Medulla oblongata (tissue), 1 donor: ENCODE measurements around the gene TMEM204.

Experiments used
- DNase-seq: peaks from one replicate; pipeline ENCODE4 v3.0.0-alpha.2; 2015; ENCODE audit errors: extremely low spot score

Gene TMEM204

GRCh38 chr16:1520461-1520860 lies 13.0 kb upstream of the TMEM204 start:
- DNase-seq: no peak

GRCh38 chr16:1523581-1524245 lies 9.8 kb upstream of the TMEM204 start:
- no peak for DNase-seq

DNA sequence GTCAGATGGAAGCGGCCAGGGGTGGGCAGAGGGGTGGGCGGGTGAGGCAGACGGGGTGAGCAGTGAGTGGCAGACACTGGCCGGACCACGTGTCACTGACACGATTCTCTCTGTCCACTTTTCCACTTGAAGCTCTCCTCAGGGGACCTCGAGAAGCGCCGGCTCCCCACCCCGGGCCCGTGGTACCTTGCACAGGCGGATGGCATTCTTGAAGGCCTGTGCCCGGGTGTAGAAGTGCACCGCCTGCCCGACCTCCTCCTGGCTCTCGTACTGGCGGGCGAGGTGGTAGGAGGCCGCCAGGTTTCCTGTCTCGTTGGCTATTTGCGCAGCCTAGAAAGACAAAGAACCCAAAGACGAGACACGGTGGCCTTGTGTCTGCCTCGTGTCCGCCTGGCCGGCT lies 9.1 kb upstream of the TMEM204 start:
- DNase-seq: no peak

DNA sequence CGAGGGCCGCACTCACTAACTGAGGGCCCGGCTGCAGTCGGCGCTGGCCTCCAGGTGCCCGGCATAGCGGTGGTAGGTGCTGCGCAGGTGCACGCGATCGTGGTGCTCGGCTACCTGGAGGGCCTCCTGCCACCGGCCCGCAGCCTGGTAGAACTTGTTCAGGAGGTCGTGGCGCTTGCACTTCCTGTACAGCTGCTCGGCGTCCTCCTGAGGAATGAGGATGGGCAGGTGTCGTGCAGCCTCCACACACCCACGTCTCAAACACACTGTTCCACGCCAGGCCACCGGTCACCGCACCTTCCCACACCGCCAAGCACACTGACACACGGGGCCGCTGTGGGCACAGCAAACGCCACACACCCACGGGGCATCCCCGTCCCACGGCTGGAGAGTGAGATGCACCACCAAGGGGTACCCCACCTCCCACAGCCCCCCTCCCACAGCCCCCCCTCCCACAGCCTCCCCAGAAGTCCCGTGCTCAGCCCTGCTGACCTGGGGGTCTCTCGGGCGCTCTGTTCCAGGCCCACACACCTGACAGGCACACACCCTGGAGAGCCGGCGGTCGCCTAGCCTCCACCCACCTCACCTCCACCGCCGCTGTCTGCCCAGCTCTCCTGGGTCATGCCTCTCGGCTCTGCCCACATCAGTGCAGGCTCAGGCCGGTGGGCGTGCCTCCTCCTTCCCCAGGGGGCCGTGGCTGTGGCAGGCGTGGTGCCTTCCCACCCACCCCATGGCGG lies 7.4 kb upstream of the TMEM204 start:
- DNase-seq: no peak

DNA sequence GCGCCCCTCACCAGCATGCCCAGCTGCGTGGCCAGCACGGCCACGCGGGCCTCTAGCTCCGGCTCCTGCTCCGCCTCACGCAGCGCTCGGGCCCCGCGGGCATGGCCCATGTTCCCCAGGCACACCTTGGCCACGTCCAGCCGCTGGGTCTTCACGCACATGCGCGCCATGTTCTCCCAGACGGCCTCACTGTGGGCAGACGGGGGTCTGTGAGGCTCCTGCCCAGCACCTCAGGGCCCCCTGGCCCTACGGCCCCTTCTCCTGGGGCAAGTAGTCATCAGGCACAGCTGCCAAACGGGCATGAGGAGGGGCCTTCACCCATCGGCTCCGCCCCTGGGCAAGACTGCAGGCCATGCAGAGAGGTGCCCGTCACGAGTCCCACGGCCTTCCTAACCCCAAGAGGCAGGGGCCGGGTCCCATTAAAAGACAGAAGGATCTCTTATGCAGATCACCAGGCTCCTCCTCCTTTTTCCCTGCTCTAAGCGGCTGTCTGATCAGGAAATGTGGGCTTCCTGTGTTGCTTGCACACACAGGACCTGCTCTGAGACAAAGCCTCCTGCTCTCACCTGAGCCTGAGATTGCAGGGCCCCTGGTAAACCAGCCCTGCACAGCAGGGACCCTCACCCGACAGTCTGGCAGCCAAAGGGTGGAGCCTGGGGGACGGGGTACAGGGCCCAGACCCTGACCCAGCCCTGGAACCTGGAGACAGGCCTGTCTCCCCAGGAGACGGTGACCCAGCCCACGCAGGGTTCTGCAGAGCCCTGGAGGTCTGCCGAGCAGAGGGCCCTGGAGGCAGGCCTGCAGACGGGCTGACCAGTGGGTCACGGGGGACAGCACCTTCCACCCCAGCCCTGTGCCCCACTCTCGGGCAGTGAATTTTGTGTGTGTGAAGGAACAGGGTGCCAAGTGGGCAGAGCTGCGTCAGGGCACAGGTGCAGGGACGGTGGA lies 6.6 kb upstream of the TMEM204 start:
- DNase-seq: no peak

DNA sequence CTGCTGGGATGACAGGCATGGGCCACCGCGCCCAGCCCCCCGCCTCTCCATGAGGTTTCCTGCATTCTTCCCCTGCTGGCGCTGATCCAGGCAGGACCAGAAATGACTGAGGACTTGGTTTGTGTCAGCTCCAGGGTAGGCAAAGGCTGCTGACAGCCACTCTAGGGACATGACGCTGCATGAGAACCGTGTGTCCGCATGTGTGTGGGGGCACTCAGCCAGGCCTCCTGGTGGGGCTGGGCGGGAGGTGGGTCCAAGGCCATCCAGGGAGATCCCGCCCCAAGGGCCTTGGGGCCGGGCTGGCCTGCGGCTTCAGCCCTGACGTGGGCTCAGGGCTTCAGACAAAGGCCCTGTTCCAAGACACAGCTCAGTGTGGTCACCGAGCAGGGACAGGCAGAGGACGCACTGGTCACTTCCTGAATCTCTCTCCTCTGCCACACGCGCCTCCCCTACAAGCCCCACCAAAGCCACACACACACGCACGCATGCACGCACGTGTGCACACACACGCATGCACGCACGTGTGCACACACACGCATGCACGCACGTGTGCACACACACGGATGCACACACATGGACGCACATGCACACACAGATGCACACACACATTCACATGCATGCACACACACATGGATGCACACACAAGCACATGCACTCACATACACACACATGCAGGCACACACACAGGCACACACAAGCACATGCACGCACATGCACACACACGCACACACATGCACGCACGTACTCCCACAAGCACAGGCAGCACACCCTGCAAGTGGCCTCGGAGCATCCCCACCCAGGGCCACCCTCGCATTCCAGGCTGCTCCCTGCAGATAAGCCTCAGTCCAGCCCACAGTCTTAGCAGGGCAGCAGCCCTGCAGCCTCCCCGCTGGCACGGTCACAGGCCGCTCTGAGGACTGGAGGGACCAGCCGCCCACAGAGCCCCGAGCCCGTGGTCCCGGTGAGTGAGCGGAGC lies 5.3 kb upstream of the TMEM204 start:
- no peak for DNase-seq

DNA sequence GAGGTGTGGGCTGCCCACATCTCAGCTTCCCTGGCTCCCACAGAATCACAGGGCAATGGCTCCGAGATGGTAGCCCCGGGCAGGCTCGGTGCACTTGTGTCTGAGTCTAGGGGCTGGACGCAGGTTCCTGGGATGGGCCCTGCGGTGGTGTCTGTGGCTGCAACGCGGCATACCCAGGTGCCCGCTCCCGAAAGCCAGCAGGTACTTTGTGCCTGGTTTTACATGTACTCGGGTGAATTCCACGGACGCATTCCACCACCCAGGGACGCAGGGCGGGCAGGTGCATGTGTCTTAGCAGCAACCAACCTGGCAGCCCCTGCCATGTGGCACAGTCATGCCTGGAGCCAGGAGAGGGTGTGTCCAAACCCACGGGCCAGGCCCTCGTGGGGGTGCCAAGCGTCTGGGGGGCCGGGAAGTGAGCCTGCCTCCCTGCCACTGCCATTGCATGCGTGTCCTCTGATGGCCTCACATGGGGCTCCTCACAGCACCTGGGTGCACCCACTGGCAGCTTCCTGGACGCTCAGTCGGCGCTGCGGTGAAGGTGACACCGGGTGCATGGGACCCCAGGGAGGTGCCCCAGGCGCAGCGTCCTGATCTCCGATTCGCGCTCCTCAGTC lies 4.4 kb upstream of the TMEM204 start:
- DNase-seq: no peak

DNA sequence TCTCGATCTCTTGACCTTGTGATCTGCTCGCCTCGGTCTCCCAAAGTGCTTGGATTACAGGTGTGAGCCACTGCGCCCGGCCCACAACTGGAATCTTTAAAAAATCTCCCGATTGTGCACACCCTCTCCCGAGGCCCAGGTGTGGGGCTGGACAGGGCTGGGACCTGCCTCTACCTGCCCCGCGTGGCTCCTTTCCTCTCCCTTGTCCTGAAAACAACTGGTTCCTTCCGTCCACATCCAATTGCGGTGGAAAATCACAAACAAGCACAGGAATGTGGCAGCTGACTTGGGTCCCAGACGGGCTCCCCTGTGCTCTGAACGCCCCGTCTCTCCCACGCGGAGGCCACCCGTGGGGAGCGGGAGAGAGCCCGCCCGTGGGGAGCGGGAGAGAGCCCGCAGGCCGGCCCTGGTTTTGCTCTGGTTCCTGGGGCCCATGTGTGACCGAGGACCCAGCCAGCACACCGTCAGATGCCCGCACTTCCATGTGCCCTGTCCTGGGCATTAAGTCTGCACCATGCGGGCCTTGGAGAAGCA lies 3.0 kb upstream of the TMEM204 start:
- no peak for DNase-seq

DNA sequence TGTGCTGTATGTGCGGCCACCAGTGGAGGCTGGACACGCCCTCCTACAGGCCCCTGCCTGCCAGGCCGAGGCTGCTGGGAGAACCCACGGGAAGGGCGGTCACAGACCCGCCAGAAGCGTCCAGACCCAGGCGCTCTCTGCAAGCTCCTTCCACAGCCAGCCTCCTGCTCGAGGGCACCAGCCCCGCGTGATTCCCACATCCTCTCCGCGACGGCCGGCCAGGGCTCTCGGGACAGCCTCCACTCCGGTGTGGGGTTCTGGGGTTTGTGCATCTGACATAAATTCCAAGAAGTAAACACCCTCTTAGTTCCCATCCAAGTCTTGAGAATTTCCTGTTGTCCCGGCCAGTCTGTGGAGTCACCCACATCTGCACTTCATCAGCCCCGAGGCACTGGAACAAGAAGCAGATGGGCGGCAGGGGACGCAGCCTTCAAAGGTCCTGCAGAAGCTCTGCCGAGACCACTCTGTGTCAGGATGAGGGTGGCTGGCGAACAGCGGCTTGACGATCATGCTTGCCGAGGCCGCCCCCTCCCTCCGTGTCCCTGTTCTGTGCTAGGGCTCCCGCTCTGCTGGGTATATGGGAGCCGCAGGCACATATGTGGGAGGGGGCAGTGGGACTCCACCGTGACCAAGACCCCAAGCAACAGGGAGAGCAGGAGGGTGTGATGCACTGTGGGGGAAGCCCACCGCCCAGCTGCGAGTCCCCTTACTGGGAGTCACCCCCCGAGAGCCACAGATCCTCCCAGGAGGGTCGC lies 2.4 kb upstream of the TMEM204 start:
- no peak for DNase-seq

GRCh38 chr16:1531638-1531910 lies 1.9 kb upstream of the TMEM204 start:
- DNase-seq: no peak

- no peak for DNase-seq
These were observed 1.2 kb upstream of the TMEM204 start for GRCh38 chr16:1532081-1532760.

DNA sequence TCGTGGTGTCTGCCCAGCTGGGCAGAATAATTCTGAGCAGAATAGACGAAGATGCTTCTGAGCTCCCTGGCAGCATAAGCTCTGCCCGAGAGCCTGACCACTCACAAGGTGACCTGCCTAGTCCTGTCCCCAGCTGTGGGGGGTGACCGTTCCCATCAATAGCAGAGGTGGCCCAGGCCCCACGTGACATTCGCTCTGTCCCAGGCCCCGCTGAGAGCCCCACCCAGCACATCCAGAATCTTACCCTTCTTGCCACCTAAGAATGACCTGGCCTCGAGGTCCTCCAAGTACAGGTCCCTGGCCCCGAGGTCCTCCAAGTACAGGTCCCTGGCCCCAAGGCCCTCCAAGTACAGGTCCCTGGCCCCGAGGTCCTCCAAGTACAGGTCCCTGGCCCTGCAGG lies 695 bp upstream of the TMEM204 start:
- no peak for DNase-seq

DNA sequence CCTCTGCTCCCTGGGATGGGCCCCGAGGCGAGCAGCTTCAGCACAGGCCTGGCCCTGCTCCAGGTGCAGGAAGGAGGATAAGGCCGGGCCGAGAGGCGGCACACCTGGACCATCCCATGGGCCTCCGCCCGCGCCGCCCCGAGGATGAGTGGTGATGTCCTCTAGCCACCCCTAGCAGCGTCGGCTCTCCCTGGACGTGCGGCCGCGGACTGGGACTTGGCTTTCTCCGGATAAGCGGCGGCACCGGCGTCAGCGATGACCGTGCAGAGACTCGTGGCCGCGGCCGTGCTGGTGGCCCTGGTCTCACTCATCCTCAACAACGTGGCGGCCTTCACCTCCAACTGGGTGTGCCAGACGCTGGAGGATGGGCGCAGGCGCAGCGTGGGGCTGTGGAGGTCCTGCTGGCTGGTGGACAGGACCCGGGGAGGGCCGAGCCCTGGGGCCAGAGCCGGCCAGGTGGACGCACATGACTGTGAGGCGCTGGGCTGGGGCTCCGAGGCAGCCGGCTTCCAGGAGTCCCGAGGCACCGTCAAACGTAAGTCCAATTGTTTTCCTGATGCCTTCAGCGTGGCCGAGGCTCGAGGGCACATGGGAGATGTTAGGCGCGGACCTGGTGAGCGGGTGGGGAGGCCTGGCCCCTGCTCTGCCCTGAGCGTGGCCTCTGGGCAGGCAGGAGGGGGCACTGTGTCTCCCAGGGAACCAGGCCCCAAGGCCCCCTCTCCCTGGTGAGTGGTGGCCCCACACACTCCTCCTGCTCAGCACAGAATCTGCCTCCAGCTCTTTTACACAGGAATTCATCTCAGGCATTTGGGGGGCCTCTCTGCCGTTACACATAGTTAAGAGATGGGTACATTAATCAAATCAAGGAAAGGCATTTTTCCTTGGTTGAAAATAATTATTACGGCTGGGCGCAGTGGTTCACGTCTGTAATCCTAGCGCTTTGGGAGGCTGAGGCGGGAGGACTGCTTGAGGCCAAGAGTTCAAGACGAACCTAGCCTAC lies 855 bp downstream of the TMEM204 start:
- no peak for DNase-seq

DNA sequence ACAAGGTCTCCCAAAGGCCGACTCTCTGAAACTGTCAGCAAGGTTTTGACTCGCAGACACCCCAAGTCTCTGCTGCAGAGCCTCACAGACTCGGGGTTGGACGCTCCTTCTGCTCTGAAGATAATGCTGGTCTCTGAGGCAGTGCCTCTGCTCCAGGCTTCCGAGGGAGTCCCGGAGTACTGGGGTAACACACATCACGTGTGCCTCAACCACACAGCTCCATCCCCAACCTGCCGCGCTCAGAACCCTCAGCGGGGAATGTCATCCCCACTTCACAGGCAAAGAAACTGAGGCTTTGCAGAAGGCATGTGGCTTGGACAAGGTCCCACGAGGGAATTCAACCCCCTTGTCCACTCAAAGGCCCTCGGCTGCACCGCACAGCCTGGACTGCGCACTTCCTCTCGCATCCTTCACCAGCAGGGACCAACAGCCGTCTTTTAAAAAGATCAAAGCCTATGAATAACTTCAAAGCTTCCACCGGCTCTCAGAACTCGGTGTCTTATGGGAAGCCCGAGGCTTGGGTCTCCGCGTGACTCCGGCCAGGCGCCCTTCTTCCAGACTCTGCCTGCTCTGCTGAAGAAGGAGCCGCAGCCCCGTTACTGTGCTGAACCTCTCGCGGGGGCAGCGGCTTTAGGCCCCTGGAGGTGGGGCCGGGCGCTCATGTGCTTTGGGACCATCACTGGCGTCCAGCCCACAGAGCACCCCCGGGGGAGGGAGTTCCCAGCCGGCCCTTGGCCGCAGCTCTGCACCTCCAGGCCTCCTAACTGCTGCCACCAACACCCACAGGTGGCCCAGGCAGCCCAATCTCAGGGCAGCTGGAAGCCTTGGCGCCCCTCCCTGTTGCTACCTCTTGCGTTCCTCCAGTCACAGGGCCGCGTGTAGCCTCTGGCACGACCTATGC lies 2.2 kb downstream of the TMEM204 start:
- no peak for DNase-seq

DNA sequence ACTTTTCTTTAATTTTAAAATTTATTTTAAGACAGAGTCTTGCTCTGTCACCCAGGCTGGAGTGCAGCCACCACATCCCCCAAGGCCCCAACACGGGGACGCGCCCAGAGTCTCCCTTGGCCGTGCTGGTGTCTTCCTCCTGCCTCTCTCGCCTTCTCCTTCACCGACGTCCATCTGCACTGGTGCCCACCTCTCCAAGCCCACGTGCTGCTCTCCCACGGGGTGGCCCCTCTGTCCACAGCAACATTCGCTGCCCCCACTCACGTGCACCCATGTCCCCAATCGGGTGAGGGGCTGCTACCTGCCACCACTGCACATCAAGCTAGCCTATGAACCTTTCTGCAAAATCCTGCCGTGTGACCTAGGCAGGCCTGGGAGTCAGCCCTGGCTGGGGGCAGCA lies 3.1 kb downstream of the TMEM204 start:
- no peak for DNase-seq

- no peak for DNase-seq
These were observed 3.7 kb downstream of the TMEM204 start for GRCh38 chr16:1537138-1537577.

DNA sequence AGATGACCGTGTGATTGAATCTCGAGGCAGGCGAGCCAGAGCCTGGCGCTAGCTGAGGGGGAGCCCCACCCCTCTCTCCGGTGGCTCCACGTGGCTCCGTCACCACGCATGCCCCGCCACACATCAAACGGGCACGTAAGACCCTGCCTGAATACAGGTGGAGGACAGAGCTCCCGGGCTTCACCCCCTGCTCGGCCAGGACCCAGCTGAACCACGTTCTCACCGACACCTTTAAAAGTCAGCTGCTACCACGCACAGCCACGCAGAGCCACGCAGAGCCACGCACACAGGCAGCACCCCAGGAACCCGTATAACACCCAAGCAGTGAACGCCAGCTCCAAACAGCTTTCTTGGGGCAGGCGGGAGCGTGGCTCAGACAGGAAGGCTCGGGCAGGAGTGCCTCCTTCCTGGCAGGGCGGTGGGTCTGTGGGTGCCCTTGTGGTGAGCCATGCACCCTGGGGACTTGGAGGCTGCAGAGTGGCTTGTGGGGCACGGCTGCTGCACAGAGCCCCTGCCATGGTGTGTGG lies 4.4 kb downstream of the TMEM204 start:
- no peak for DNase-seq
